Coronary artery (tissue), 2 donors: ENCODE data around the gene GRIP1.

Experiments
- DNase-seq: peaks from one replicate; pipeline ENCODE4 v3.0.0-alpha.2; 2017; ENCODE audit warnings: low spot score
- H3K27ac ChIP-seq, 2 donors: fragments of 200-600 bp; sonication (generic); one replicate each; pipeline ENCODE4 v1.5.1; 2016 to 2019
- H3K4me3 ChIP-seq: fragments of 200-600 bp; sonication (generic); 2 replicates; pipeline ENCODE4 v1.5.1; 2016; ENCODE audit warnings: mild to moderate bottlenecking, moderate library complexity
- TF ChIP-seq, protein P1 (sequence below): fragments of 200-600 bp; sonication (generic); IDR thresholded peaks from one replicate; pipeline ENCODE4 v1.5.1; 2019; ENCODE audit warnings: antibody characterized with exemption

The GRIP1 gene

DNA sequence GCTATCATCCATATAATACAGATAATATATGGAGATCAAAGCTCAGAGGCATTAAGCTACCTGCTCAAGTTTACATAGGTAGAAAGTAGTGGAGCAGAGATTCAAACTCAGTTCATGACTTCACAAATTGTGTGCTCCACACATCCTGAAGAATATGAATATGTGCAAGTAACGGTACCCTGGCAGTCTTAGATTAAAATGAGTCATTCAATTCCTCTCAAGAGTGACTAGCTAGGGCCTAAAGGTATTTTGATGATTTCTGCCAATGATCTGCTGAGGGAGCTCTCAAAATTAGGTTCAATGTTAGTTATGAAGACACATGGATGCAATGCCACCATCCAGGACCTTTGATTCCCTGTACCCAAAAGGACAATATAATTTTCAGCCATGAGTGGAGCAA, 58.9 kb downstream of the GRIP1 start:
- TF ChIP-seq, protein P1, sequence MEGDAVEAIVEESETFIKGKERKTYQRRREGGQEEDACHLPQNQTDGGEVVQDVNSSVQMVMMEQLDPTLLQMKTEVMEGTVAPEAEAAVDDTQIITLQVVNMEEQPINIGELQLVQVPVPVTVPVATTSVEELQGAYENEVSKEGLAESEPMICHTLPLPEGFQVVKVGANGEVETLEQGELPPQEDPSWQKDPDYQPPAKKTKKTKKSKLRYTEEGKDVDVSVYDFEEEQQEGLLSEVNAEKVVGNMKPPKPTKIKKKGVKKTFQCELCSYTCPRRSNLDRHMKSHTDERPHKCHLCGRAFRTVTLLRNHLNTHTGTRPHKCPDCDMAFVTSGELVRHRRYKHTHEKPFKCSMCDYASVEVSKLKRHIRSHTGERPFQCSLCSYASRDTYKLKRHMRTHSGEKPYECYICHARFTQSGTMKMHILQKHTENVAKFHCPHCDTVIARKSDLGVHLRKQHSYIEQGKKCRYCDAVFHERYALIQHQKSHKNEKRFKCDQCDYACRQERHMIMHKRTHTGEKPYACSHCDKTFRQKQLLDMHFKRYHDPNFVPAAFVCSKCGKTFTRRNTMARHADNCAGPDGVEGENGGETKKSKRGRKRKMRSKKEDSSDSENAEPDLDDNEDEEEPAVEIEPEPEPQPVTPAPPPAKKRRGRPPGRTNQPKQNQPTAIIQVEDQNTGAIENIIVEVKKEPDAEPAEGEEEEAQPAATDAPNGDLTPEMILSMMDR: no peak
- DNase-seq: no peak
- Histone ChIP-seq H3K27ac (no peak overlapping the region), H3K4me3 (no peak overlapping the region)

DNA sequence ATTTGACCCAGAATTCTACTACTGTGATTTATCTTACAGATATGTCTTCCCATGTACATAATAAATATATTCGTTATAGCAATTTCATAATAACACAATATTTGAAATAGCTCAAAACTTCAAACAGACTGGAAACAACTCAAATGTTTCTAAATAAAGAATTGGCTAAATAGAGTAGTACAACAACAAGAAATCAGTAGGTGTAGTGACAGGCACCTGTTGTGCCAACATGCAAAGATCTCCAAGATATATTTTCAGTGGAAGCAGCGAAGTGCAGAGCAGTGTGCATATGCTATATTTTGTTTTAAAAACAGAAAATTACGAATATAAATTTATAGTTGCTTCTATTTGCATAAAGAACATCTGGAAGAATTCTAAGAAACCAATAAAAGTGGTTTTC, 60.9 kb downstream of the GRIP1 start:
- DNase-seq: no peak
- TF ChIP-seq, protein P1: no peak
- H3K4me3 ChIP-seq: no peak overlapping the region
- H3K27ac ChIP-seq: no peak overlapping the region

DNA sequence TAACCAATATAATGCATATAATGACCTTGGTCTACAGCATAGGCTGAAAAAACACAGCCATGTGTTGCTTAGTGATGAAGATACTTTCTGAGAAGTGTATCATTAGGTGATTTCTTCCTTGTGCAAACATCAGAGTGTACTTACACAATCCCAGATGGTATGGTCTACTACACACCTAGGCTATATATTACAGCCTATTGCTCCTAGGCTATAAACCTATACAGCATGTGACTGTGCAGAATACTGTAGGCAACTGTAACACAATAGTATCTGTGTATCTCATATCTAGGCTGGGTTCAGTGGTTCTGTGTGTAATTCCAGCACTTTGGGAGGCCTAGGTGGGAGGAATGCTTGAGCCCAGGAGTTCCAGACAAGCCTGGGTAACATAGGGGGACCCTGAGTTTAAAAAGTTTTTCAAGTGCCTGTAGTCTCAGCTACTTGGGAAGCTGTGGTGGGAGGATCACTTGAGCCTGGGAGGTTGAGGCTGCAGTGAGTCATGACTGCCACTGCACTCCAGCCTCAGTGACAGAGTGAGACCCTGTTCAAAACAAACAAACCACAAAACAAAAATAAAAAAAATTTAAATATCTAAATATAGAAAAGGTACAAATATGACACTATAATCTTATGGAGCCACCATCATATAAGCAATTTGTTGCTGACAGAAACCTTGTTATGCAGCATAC, 66.6 kb downstream of the GRIP1 start:
- DNase-seq: no peak
- H3K4me3 ChIP-seq: no peak overlapping the region
- H3K27ac ChIP-seq: no peak overlapping the region
- TF ChIP-seq, protein P1: no peak

DNA sequence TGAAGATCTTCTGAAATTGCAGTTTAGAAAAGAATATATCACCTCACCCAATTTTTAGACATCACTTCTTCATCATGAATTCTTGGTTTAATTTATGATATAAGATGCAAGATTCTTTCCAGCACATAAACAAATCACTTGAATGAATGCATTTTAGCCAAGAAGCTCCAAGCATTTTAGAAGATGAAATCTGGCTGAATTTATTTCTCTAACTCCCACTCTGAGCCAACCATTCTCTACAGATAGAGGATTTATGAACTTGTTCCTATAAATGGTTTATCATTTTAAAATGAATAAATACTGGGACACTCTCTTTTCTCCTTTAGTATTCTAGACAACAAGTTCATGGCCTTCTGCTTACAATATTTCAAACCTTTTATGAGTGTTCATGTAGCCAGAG, 71.7 kb downstream of the GRIP1 start:
- H3K4me3 ChIP-seq: no peak overlapping the region
- no peak overlapping the region for H3K27ac ChIP-seq
- no peak for DNase-seq
- TF ChIP-seq, protein P1: no peak

DNA sequence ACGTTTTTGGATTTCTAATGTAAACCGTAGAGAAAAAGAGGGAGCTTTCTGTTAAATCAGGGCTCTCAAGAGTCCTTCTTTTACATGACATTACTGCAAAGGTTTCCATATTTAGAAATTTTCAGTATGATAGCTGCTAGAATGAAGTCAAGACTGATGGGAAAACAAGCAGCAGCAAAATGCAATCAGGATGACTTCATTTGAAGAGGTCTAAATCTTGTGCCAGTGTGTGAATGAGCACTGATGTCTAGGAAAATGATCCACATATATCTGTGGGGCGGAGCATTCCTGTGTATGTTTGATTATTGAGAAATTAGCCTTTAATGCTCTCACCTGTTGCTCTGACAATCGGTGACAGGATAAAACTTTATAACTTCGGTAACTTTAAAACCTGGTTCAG, 73.6 kb downstream of the GRIP1 start:
- DNase-seq: no peak
- H3K4me3 ChIP-seq: no peak overlapping the region
- TF ChIP-seq, protein P1: no peak

DNA sequence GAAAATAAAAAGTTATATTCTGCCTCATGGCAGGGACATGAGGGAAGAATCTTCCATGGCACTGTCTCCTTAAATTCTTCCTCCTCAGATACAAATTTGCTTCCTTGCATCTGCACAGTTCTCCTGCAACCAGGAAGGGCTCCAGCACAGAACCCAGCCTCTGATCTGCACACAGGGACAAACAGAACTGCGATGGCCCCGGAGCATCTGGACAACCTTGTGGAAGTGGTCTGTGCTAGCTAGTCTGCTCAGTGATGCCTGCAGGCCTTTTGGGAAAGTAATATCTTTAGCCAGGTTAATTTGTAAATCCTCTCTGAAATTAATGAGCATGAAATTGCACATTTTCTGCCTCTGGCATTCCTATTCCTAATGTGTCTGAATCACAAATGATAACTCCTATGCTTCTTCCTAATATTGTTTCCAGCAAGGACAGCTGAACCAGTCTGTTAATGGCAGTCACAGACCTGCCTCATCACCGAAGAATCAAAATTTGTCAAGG, 74.8 kb downstream of the GRIP1 start:
- Histone ChIP-seq H3K27ac (no peak overlapping the region), H3K4me3 (no peak overlapping the region)
- DNase-seq: no peak
- TF ChIP-seq, protein P1: no peak

More for the DNA sequence above, 73.6 kb downstream of the GRIP1 start:
- no peak overlapping the region for H3K27ac ChIP-seq

DNA sequence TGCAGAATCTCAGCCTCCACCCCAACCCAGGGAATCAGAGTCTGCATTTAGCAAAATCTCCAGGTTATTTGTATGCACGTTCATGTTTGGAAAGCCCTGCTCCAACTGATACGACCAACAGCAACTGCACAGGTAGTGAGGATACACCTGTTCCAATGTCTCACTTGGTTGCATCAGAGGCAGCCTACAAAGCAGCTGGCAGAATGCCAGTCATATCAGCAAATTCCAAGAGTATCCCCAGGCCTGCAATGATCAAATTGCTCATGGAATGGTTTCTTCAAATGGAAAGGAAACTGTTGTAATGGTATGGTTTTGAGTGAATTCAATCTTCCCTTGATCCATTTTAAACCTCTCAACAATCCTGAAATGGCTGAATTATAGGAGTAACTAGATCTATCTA, 75.4 kb downstream of the GRIP1 start:
- Histone ChIP-seq H3K4me3 (no peak overlapping the region), H3K27ac (no peak overlapping the region)
- TF ChIP-seq, protein P1: no peak
- DNase-seq: no peak
